GM12864 (cell line): Measurements from ENCODE around the gene DIS3L2.

Experiments used
- DNase-seq: peaks from one replicate; pipeline ENCODE4 v3.0.0-alpha.2; 2011; ENCODE audit warnings: low read depth
- H3K4me3 ChIP-seq: 2 replicates; pipeline ENCODE4 v1.5.1; 2011; ENCODE audit warnings: mild to moderate bottlenecking, low read depth, low read length, control low read depth
- CTCF ChIP-seq: IDR thresholded peaks from 2 replicates; pipeline ENCODE4 v1.5.1; 2011; ENCODE audit warnings: low read depth, mild to moderate bottlenecking, moderate library complexity, low read length, control low read depth, inconsistent platforms; ENCODE audit errors: missing control alignments

Gene DIS3L2

GRCh38 chr2:232349946-232350635, 388.6 kb downstream of the DIS3L2 start:
- DNase-seq = no peak
- TF ChIP-seq CTCF = no peak
- no peak overlapping the region for H3K4me3 ChIP-seq

- no peak for DNase-seq
- no peak for TF ChIP-seq CTCF
- no peak overlapping the region for H3K4me3 ChIP-seq
Measured at GRCh38 chr2:232350804-232351685, 389.5 kb downstream of the DIS3L2 start.

GRCh38 chr2:232351686-232352510, 390.4 kb downstream of the DIS3L2 start:
- no peak for DNase-seq
- H3K4me3 ChIP-seq = no peak overlapping the region
- TF ChIP-seq CTCF = no peak

GRCh38 chr2:232352511-232353091, 391.1 kb downstream of the DIS3L2 start:
- no peak overlapping the region for H3K4me3 ChIP-seq
- TF ChIP-seq CTCF = no peak
- DNase-seq = no peak

GRCh38 chr2:232353096-232353495, 391.6 kb downstream of the DIS3L2 start:
- no peak for TF ChIP-seq CTCF
- DNase-seq = no peak
- no peak overlapping the region for H3K4me3 ChIP-seq

- no peak overlapping the region for H3K4me3 ChIP-seq
- no peak for TF ChIP-seq CTCF
- no peak for DNase-seq
Measured at GRCh38 chr2:232353660-232354059, 392.1 kb downstream of the DIS3L2 start.
